HCT116 (cell line): ENCODE measurements around the gene CCL20. TPM values are rescaled to one million over a fixed set of nuclear protein-coding genes. Genes with fewer than 3 reads are reported as not detected.

Experiments
- ATAC-seq: fragments of 200-7000 bp; cut with Tn5 transposase; 2 replicates; pipeline ENCODE4 v1.9.1; 2020; ENCODE audit warnings: mild to moderate bottlenecking, moderate library complexity
- BruUV-seq: library from RNA; stranded (reverse); fragments of 400-500 nt; replicated peaks from 2 replicates; lab custom pipeline; 2021; lab: Mats Ljungman, UMichigan
- CTCF ChIA-PET: fragments of 300-600 bp; sonication (Branson Sonifier 250); formaldehyde crosslinking; loops from one replicate; lab custom pipeline; 2021; ENCODE audit warnings: antibody characterized with exemption; lab: Charles Lee
- POLR2A ChIA-PET: fragments of 300-600, 350-600 bp; sonication (Branson Sonifier 250); formaldehyde crosslinking; loops from one replicate; lab custom pipeline; 2021; ENCODE audit warnings: antibody characterized with exemption; lab: Charles Lee
- RAD21 ChIA-PET, 2 experiments: fragments of 300-600 bp; sonication (Branson Sonifier 250); formaldehyde crosslinking; loops; one replicate each; lab custom pipeline; 2023; ENCODE audit warnings: low total read pairs in 2 of 2; ENCODE audit not compliant: uncharacterized antibody in 2 of 2, unreplicated experiment in 2 of 2, low non-redundant PET in 1 of 2; lab: Charles Lee
- DNase-seq: peaks from one replicate; pipeline ENCODE4 v3.0.0-alpha.2; 2010; ENCODE audit warnings: low read depth, low spot score
- H2AFZ ChIP-seq: fragments of 200-600 bp; shearing (Covaris generic), sonication (generic); 2 replicates; pipeline ENCODE4 v1.6.1; 2017; ENCODE audit warnings: low read depth, mixed run types, mixed read lengths, antibody characterized with exemption, low read length; ENCODE audit not compliant: poor library complexity, severe bottlenecking
- H3K27ac ChIP-seq: 2 replicates; pipeline ENCODE4 v1.5.1; 2012; ENCODE audit warnings: low read depth, low read length
- H3K27me3 ChIP-seq: fragments of 200-600 bp; sonication (generic); 2 replicates; pipeline ENCODE4 v1.6.1; 2016; ENCODE audit warnings: mixed run types, low read length, mixed read lengths; ENCODE audit not compliant: insufficient read depth
- H3K36me3 ChIP-seq, 2 experiments: fragments of 200-500 bp in 1 of 2; fragments of 200-600 bp in 1 of 2; sonication (Bioruptor generic) in 1 of 2; sonication (generic) in 1 of 2; 2 replicates each; pipeline versions ENCODE4 v1.5.1 to v1.6.1; 2014 to 2016; ENCODE audit warnings: low read length in 2 of 2, inconsistent platforms in 1 of 2, mixed read lengths in 1 of 2, mixed run types in 1 of 2; ENCODE audit not compliant: insufficient read depth in 2 of 2, control insufficient read depth in 1 of 2
- H3K4me1 ChIP-seq, 2 experiments: fragments of 200-600 bp in 1 of 2; sonication (generic) in 1 of 2; 2 replicates each; pipeline versions ENCODE4 v1.5.1 to v1.6.1; 2012 to 2017; ENCODE audit warnings: low read length in 2 of 2, inconsistent platforms in 1 of 2, mild to moderate bottlenecking in 1 of 2, mixed read lengths in 1 of 2, mixed run types in 1 of 2, moderate library complexity in 1 of 2; ENCODE audit not compliant: insufficient read depth in 2 of 2, control insufficient read depth in 1 of 2
- H3K4me2 ChIP-seq: fragments of 200-600 bp; sonication (generic); 2 replicates; pipeline ENCODE4 v1.6.1; 2017; ENCODE audit warnings: mixed run types, low read length, mixed read lengths
- H3K4me3 ChIP-seq, 2 experiments: fragments of 200-600 bp in 1 of 2; sonication (generic) in 1 of 2; replicated peaks in 1 of 2; 2 replicates each; pipeline ENCODE4 v1.5.1; 2011 to 2016; ENCODE audit warnings: low read length in 2 of 2, control low read depth in 1 of 2, low read depth in 1 of 2, mild to moderate bottlenecking in 1 of 2, mixed read lengths in 1 of 2, mixed run types in 1 of 2
- H3K79me2 ChIP-seq: fragments of 200-600 bp; sonication (generic); 2 replicates; pipeline ENCODE4 v1.6.1; 2017; ENCODE audit warnings: mild to moderate bottlenecking, mixed run types, low read length, moderate library complexity, mixed read lengths; ENCODE audit not compliant: insufficient read depth
- H3K9ac ChIP-seq: fragments of 200-600 bp; sonication (generic); 2 replicates; pipeline ENCODE4 v1.6.1; 2016; ENCODE audit warnings: low read length, mixed read lengths
- H3K9me2 ChIP-seq: fragments of 200-600 bp; sonication (generic), shearing (Covaris generic); 2 replicates; pipeline ENCODE4 v1.6.1; 2017; ENCODE audit warnings: mixed run types, mild to moderate bottlenecking, moderate library complexity; ENCODE audit not compliant: insufficient read depth
- H3K9me3 ChIP-seq, 2 experiments: fragments of 200-500 bp in 1 of 2; fragments of 200-600 bp in 1 of 2; sonication (Bioruptor generic) in 1 of 2; sonication (generic) in 1 of 2; 2 replicates each; pipeline ENCODE4 v1.6.1; 2014 to 2017; ENCODE audit warnings: low read length in 2 of 2, mixed read lengths in 2 of 2, inconsistent platforms in 1 of 2, low read depth in 1 of 2, mild to moderate bottlenecking in 1 of 2, mixed run types in 1 of 2, moderate library complexity in 1 of 2; ENCODE audit not compliant: control insufficient read depth in 1 of 2, insufficient read depth in 1 of 2
- H4K20me1 ChIP-seq: fragments of 200-600 bp; sonication (generic), shearing (Covaris generic); 2 replicates; pipeline ENCODE4 v1.6.1; 2017; ENCODE audit warnings: mixed run types, mild to moderate bottlenecking, moderate library complexity; ENCODE audit not compliant: insufficient read depth
- CEBPB ChIP-seq: IDR thresholded peaks from 2 replicates; pipeline ENCODE4 v1.6.1; 2012; ENCODE audit warnings: low read depth
- CTCF ChIP-seq, 3 experiments: fragments of 200-600 bp in 1 of 3; sonication (generic) in 1 of 3; IDR thresholded peaks in 2 of 3; conservative IDR thresholded peaks in 1 of 3; 2 replicates each; pipeline ENCODE4 v1.5.1; 2012 to 2017; ENCODE audit warnings: low read depth in 2 of 3, low read length in 2 of 3, antibody characterized with exemption in 1 of 3, borderline replicate concordance in 1 of 3, control low read depth in 1 of 3, mild to moderate bottlenecking in 1 of 3, mixed read lengths in 1 of 3, mixed run types in 1 of 3, moderate library complexity in 1 of 3; ENCODE audit not compliant: insufficient read depth in 1 of 3
- FOSL1 ChIP-seq: IDR thresholded peaks from 2 replicates; pipeline ENCODE4 v1.6.1; 2012; ENCODE audit warnings: low read depth
- MAX ChIP-seq: IDR thresholded peaks from 2 replicates; pipeline ENCODE4 v1.6.1; 2012
- POLR2AphosphoS5 ChIP-seq: IDR thresholded peaks from 2 replicates; pipeline ENCODE4 v1.6.1; 2011; ENCODE audit warnings: mild to moderate bottlenecking, low read depth, low read length, moderate library complexity
- RAD21 ChIP-seq: IDR thresholded peaks from 2 replicates; pipeline ENCODE4 v1.6.1; 2012; ENCODE audit warnings: low read depth, mild to moderate bottlenecking
- SP1 ChIP-seq: IDR thresholded peaks from 2 replicates; pipeline ENCODE4 v1.6.1; 2012; ENCODE audit warnings: low read depth
- ZFX ChIP-seq: fragments of 450-650 bp; IDR thresholded peaks from 2 replicates; pipeline ENCODE4 v1.6.1; 2017
- intact Hi-C: fragments of 100-400 bp; cut with micrococcal nuclease; formaldehyde crosslinking; loops from 2 replicates; pipeline ENCODE4 v1.10.0; 2022
- total RNA-seq: library from RNA; stranded (reverse); gene quantifications from one replicate; pipeline ENCODE4 v1.2.1, GENCODE V29; 2021; ENCODE audit not compliant: unreplicated experiment
- TF ChIP-seq, protein P1 (sequence below): IDR thresholded peaks from 2 replicates; pipeline ENCODE4 v1.6.1; 2012; ENCODE audit warnings: low read depth
- TF ChIP-seq, protein P2 (sequence below): IDR thresholded peaks from 2 replicates; pipeline ENCODE4 v1.6.1; 2011; ENCODE audit warnings: mild to moderate bottlenecking, low read length, moderate library complexity; ENCODE audit not compliant: insufficient replicate concordance; ENCODE audit errors: extremely low read depth

CCL20 gene
- total RNA-seq, 1 experiment from 2014 or later: 0.30 TPM

DNA sequence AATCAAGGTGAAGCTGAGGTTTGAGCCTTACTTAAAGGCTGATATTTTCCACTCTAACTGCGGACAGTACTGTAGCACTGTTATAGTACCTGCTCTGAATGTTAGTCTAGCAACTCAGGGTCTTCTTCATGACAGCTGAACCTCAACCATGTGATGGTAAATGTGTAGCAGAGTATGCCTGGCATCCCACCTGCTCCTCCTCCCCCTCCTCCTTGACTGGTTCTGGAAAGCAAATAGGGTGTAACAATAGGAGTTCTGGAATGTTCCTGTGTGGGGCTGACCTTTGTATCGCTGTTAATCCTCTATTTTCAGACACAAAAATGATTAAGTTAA lies 447 bp upstream of the CCL20 start:
- no peaks in the 10 kb centered on the region for H3K79me2 ChIP-seq
- no peaks in the 10 kb centered on the region for H3K9me3 ChIP-seq
- DNase-seq (no peak), ATAC-seq (no peak)
- H3K9me2 ChIP-seq: no peaks in the 10 kb centered on the region
- no TSS peak for BruUV-seq
- H3K9ac ChIP-seq: no peak overlapping the region
- intact Hi-C loops: no loop called here
- ChIA-PET POLR2A (interaction anchor here (1.5 kb wide), 1 partner anchor 49 kb away, joined by 3 read pairs; no protein-coding TSS in a partner anchor), RAD21 (no interaction called here), CTCF (interaction anchor here (1.4 to 1.6 kb wide), 2 partner anchors 49 to 50 kb away, joined by 3 to 6 read pairs; no protein-coding TSS in a partner anchor)
- peaks cover 11 to 18% of the 10 kb centered on the region in 2 experiments for H3K4me1 ChIP-seq
- no peaks in the 10 kb centered on the region for H3K36me3 ChIP-seq
- no peaks in the 10 kb centered on the region for H4K20me1 ChIP-seq
- H2AFZ ChIP-seq: no peak overlapping the region
- no peak overlapping the region for H3K4me2 ChIP-seq
- no peak for TF ChIP-seq ZFX
- TF ChIP-seq CEBPB: no peak
- TF ChIP-seq MAX: no peak
- no peak for TF ChIP-seq SP1
- TF ChIP-seq POLR2AphosphoS5: no peak
- TF ChIP-seq FOSL1: no peak
- TF ChIP-seq, protein P1, sequence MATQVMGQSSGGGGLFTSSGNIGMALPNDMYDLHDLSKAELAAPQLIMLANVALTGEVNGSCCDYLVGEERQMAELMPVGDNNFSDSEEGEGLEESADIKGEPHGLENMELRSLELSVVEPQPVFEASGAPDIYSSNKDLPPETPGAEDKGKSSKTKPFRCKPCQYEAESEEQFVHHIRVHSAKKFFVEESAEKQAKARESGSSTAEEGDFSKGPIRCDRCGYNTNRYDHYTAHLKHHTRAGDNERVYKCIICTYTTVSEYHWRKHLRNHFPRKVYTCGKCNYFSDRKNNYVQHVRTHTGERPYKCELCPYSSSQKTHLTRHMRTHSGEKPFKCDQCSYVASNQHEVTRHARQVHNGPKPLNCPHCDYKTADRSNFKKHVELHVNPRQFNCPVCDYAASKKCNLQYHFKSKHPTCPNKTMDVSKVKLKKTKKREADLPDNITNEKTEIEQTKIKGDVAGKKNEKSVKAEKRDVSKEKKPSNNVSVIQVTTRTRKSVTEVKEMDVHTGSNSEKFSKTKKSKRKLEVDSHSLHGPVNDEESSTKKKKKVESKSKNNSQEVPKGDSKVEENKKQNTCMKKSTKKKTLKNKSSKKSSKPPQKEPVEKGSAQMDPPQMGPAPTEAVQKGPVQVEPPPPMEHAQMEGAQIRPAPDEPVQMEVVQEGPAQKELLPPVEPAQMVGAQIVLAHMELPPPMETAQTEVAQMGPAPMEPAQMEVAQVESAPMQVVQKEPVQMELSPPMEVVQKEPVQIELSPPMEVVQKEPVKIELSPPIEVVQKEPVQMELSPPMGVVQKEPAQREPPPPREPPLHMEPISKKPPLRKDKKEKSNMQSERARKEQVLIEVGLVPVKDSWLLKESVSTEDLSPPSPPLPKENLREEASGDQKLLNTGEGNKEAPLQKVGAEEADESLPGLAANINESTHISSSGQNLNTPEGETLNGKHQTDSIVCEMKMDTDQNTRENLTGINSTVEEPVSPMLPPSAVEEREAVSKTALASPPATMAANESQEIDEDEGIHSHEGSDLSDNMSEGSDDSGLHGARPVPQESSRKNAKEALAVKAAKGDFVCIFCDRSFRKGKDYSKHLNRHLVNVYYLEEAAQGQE: no peak
- TF ChIP-seq CTCF (IDR thresholded peaks at IDR 0.05 in 2 of 3, conservative IDR thresholded peaks at IDR 0.05 in 1 of 3; ENCODE audit: borderline replicate concordance in 1 of 3, insufficient read depth in 1 of 3, low read depth in 2 of 3, low read length in 2 of 3): no peak
- no peak for TF ChIP-seq RAD21
- TF ChIP-seq, protein P2, sequence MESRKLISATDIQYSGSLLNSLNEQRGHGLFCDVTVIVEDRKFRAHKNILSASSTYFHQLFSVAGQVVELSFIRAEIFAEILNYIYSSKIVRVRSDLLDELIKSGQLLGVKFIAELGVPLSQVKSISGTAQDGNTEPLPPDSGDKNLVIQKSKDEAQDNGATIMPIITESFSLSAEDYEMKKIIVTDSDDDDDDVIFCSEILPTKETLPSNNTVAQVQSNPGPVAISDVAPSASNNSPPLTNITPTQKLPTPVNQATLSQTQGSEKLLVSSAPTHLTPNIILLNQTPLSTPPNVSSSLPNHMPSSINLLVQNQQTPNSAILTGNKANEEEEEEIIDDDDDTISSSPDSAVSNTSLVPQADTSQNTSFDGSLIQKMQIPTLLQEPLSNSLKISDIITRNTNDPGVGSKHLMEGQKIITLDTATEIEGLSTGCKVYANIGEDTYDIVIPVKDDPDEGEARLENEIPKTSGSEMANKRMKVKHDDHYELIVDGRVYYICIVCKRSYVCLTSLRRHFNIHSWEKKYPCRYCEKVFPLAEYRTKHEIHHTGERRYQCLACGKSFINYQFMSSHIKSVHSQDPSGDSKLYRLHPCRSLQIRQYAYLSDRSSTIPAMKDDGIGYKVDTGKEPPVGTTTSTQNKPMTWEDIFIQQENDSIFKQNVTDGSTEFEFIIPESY: no peak
- H3K27ac ChIP-seq: no peak overlapping the region
- no peak overlapping the region for H3K4me3 ChIP-seq
- no peaks in the 10 kb centered on the region for H3K27me3 ChIP-seq
